Type B pancreatic cell (in vitro differentiated cells): ENCODE results near the gene PLA2G15. TPM values are rescaled to one million over a fixed set of nuclear protein-coding genes. Genes with fewer than 3 reads are reported as not detected.

Experiments
- DNase-seq: peaks from one replicate; pipeline ENCODE4 v3.0.0; 2021; ENCODE audit warnings: mixed read lengths; ENCODE audit not compliant: unreplicated experiment; ENCODE audit errors: extremely low spot score
- H3K27ac Mint-ChIP-seq: 2 replicates; pipeline ENCODE4 v1.8.0; 2021; ENCODE audit warnings: mild to moderate bottlenecking, mixed read lengths
- H3K27me3 Mint-ChIP-seq: 2 replicates; pipeline ENCODE4 v1.8.0; 2021; ENCODE audit warnings: mixed read lengths
- H3K36me3 Mint-ChIP-seq: 2 replicates; pipeline ENCODE4 v1.8.0; 2021; ENCODE audit warnings: mixed read lengths
- H3K4me1 Mint-ChIP-seq: one replicate; pipeline ENCODE4 v1.8.0; 2021; ENCODE audit warnings: mixed read lengths; ENCODE audit not compliant: unreplicated experiment
- H3K4me3 Mint-ChIP-seq: 2 replicates; pipeline ENCODE4 v1.8.0; 2021; ENCODE audit warnings: mild to moderate bottlenecking, mixed read lengths
- H3K9me3 Mint-ChIP-seq: 2 replicates; pipeline ENCODE4 v1.8.0; 2021; ENCODE audit warnings: mixed read lengths
- CTCF ChIP-seq: fragments of 200-600 bp; sonication (generic); conservative IDR thresholded peaks from 2 replicates; pipeline ENCODE4 v1.5.0; 2021; ENCODE audit warnings: antibody characterized with exemption, mild to moderate bottlenecking
- total RNA-seq: library from RNA; stranded (reverse); gene quantifications from 2 replicates; pipeline ENCODE4 v1.2.1, GENCODE V29; 2021; ENCODE audit warnings: low replicate concordance

The PLA2G15 gene
- total RNA-seq, 1 donor from 2014 or later, result 20.1 TPM

GRCh38 chr16:68297908-68298307, 52.7 kb downstream of the PLA2G15 start:
- DNase-seq, result no peak
- no peak for TF ChIP-seq CTCF
- Mint-ChIP-seq H3K4me1 (peaks cover 7% of the 10 kb centered on the region), H3K27me3 (no peaks in the 10 kb centered on the region), H3K27ac (no peak overlapping the region), H3K36me3 (peaks cover 16% of the 10 kb centered on the region), H3K9me3 (no peaks in the 10 kb centered on the region), H3K4me3 (no peak overlapping the region)

GRCh38 chr16:68298312-68298711, 53.1 kb downstream of the PLA2G15 start:
- Mint-ChIP-seq H3K36me3 (peaks cover 16% of the 10 kb centered on the region), H3K27ac (no peak overlapping the region), H3K9me3 (no peaks in the 10 kb centered on the region), H3K4me1 (peaks cover 7% of the 10 kb centered on the region), H3K4me3 (no peak overlapping the region), H3K27me3 (no peaks in the 10 kb centered on the region)
- TF ChIP-seq CTCF, result no peak
- DNase-seq, result no peak

- DNase-seq, result no peak
- H3K9me3 Mint-ChIP-seq, result no peaks in the 10 kb centered on the region
- H3K27ac Mint-ChIP-seq, result no peak overlapping the region
- H3K4me3 Mint-ChIP-seq, result no peak overlapping the region
- TF ChIP-seq CTCF, result no peak
- no peaks in the 10 kb centered on the region for H3K27me3 Mint-ChIP-seq
- peaks cover 21% of the 10 kb centered on the region for H3K36me3 Mint-ChIP-seq
- peaks cover 7% of the 10 kb centered on the region for H3K4me1 Mint-ChIP-seq
Observed at GRCh38 chr16:68298907-68299561, 53.9 kb downstream of the PLA2G15 start.

- no peak for DNase-seq
- Mint-ChIP-seq H3K9me3 (no peaks in the 10 kb centered on the region), H3K4me3 (no peak overlapping the region), H3K36me3 (peaks cover 23% of the 10 kb centered on the region), H3K27me3 (no peaks in the 10 kb centered on the region), H3K4me1 (peaks cover 7% of the 10 kb centered on the region), H3K27ac (no peak overlapping the region)
- no peak for TF ChIP-seq CTCF
Observed at GRCh38 chr16:68299571-68300453, 54.6 kb downstream of the PLA2G15 start.

GRCh38 chr16:68300734-68301459, 55.7 kb downstream of the PLA2G15 start:
- no peak overlapping the region for H3K4me3 Mint-ChIP-seq
- no peaks in the 10 kb centered on the region for H3K27me3 Mint-ChIP-seq
- DNase-seq, result no peak
- no peaks in the 10 kb centered on the region for H3K9me3 Mint-ChIP-seq
- peaks cover 29% of the 10 kb centered on the region for H3K36me3 Mint-ChIP-seq
- peaks cover 7% of the 10 kb centered on the region for H3K4me1 Mint-ChIP-seq
- TF ChIP-seq CTCF, result no peak
- no peak overlapping the region for H3K27ac Mint-ChIP-seq
